Measurements from ENCODE around the gene ATF6B. TPM values are rescaled to one million over a fixed set of nuclear protein-coding genes. Genes with fewer than 3 reads are reported as not detected.

The ATF6B gene
- total and polyA plus RNA-seq, 2 of the 8 experiments (the other 6 are each of a cell fraction or from before 2014, with no cell fraction given) = 38.1 to 42.2 TPM

GRCh38 chr6:32167154-32167760, 39.2 kb upstream of the ATF6B start:
- no peak overlapping the region for H3K9ac ChIP-seq (replicated peaks in 1 of 4; ENCODE audit: extremely low read depth in 1 of 4, low read depth in 3 of 4, low read length in 3 of 4)
- peaks cover 0 to 2% of the 10 kb centered on the region in 2 experiments; a peak in 2 of 4 replicates for H3K79me2 ChIP-seq (ENCODE audit: control insufficient read depth in 1 of 2, insufficient read depth in 2 of 2, low read length in 2 of 2)

More at GRCh38 chr6:32167154-32167760, 39.2 kb upstream of the ATF6B start:
- no peak overlapping the region for H3K27ac ChIP-seq (ENCODE audit: low read depth, low read length)
- H3K4me2 ChIP-seq (ENCODE audit: insufficient read depth in 1 of 2, low read depth in 2 of 2, low read length in 2 of 2) = no peak overlapping the region
- no peaks in the 10 kb centered on the region for H3K9me3 ChIP-seq (ENCODE audit: insufficient read depth in 2 of 2, low read depth in 1 of 2, low read length in 1 of 2)
- H4K91ac ChIP-seq (replicated peaks; ENCODE audit: insufficient read length, low read length) = no peak overlapping the region
- H2BK20ac ChIP-seq (ENCODE audit: low read length) = no peak overlapping the region
- peaks cover 0 to 5% (median 2%) of the 10 kb centered on the region in 4 experiments; a peak in 3 of 7 replicates for H3K4me1 ChIP-seq (replicated peaks in 1 of 4; ENCODE audit: control insufficient read depth in 3 of 4, insufficient read depth in 4 of 4, low read length in 3 of 4)
- H3K23me2 ChIP-seq (ENCODE audit: low read depth, low read length) = no peaks in the 10 kb centered on the region
- H3K4me3 ChIP-seq (ENCODE audit: extremely low read depth in 1 of 4, insufficient read depth in 2 of 4, low read depth in 3 of 4, low read length in 4 of 4) = no peak overlapping the region
- DNase-seq (ENCODE audit: low read depth in 1 of 2, low spot score in 2 of 2) (peak in 1 of 2 experiments; percentile 54), FAIRE-seq (no peak)
- no peak overlapping the region for H3K14ac ChIP-seq (ENCODE audit: insufficient read length)
- 0 out of 3 replicates have a peak, but pooled peaks of 1 of the 2 experiments have one; percentile 18 for TF ChIP-seq POLR2A (IDR thresholded peaks at IDR 0.05; ENCODE audit: control extremely low read depth in 1 of 2, low read depth in 2 of 2, low read length in 2 of 2)
- no peak for TF ChIP-seq ASH2L (IDR thresholded peaks at IDR 0.05; ENCODE audit: low read length)
- H3K18ac ChIP-seq (ENCODE audit: extremely low read depth, low read length) = no peak overlapping the region
- ChIA-PET CTCF (ENCODE audit: partially characterized antibody) (interaction anchor here (0.7 to 6.7 kb wide), 21 partner anchors 9 to 188 kb away, joined by 3 to 72 read pairs (median 4); partner anchors contain the start of genes AGPAT1, ATF6B, FKBPL and TNXB), POLR2A (ENCODE audit: partially characterized antibody) (interaction anchor here (0.7 to 6.8 kb wide), 15 partner anchors 10 to 728 kb away, joined by 3 to 49 read pairs (median 6); partner anchors contain the start of genes AGPAT1, FKBPL, GPSM3 and NELFE)
- no peak overlapping the region for H4K5ac ChIP-seq (ENCODE audit: insufficient read length, low read depth, low read length)
- H3K36me3 ChIP-seq (ENCODE audit: control insufficient read depth in 2 of 4, insufficient read depth in 4 of 4, low read length in 3 of 4) = peaks cover 4 to 41% (median 32%) of the 10 kb centered on the region in 4 experiments
- 89% methylated on average over 31 of the region's 32 CpGs; no CpG with 5 or more reads in 1 of the 2 experiments for WGBS, 2 experiments (ENCODE audit: extremely low coverage in 1 of 2, insufficient coverage in 1 of 2, insufficient read length in 1 of 2, insufficient replicate concordance in 2 of 2, low coverage in 1 of 2, low lambda C conversion rate in 2 of 2, missing lambda C conversion rate in 1 of 2)
- no peak overlapping the region for H4K8ac ChIP-seq (ENCODE audit: extremely low read depth, insufficient read depth, low read length)
- no peak overlapping the region for H2BK120ac ChIP-seq (replicated peaks; ENCODE audit: low read depth, low read length)
- H3K4ac ChIP-seq (replicated peaks; ENCODE audit: insufficient read length, low read depth, low read length) = no peak overlapping the region
- no peak overlapping the region for H2BK15ac ChIP-seq (ENCODE audit: low read length)
- no peak overlapping the region for H3K56ac ChIP-seq (replicated peaks; ENCODE audit: insufficient read length, low read depth, low read length)
- H3K23ac ChIP-seq (ENCODE audit: insufficient read length) = no peak overlapping the region
- no peaks in the 10 kb centered on the region for H3K27me3 ChIP-seq (replicated peaks in 1 of 4; ENCODE audit: control insufficient read depth in 3 of 4, extremely low read depth in 1 of 4, insufficient read depth in 3 of 4, low read length in 3 of 4)
- H2AFZ ChIP-seq (ENCODE audit: low read length) = no peak overlapping the region
- H2AK5ac ChIP-seq (ENCODE audit: low read depth, low read length) = no peak overlapping the region
- H2BK12ac ChIP-seq (ENCODE audit: low read depth, low read length) = no peak overlapping the region
- H3K79me1 ChIP-seq (ENCODE audit: low read depth, low read length) = no peaks in the 10 kb centered on the region; the same call in 1 of the 2 replicates
- H2BK5ac ChIP-seq (ENCODE audit: low read depth, low read length) = no peak overlapping the region
- peaks cover 5 to 7% of the 10 kb centered on the region in 2 experiments for H4K20me1 ChIP-seq (replicated peaks in 1 of 2; ENCODE audit: control insufficient read depth in 1 of 2, insufficient read depth in 2 of 2, low read length in 2 of 2)

All from H1 (cell line).